Measurements from ENCODE around the gene KCNG4.
"Not testable (repeated sequence)": the region's sequence is repeated elsewhere in the genome, so short reads cannot be mapped to it uniquely, and the experiment has no call there.

The KCNG4 gene

DNA sequence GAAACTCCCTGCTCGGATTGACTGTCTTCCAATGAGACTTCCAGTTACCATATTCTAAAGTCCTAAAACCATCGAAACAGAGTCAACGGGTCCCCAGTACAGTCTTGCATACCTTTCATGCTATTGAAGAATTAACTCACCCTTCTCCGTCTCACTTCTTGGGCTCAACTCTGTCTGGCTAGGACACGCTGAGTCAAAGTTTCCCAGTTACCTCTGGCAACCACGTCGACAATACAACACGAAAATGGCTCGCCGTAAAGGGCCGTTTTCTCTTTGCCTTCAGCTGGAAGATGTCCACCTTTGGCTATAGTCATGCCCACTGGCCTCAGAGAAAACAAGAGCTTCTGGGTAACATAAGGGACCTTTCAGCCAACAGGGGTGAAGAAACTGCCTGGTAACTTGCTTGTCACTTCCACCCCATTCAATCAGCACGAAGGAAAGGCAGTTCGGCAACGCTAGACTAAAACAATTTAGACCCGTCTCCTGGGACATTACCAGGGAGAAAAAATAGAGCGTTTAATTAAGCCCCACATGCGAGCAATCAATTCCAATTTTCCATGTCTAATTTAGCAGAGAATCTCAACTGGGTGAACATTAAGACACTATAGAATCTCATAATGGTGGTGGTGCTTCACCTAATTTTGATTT lies 21.5 kb downstream of the KCNG4 start:
- TF ChIP-seq, protein P1, sequence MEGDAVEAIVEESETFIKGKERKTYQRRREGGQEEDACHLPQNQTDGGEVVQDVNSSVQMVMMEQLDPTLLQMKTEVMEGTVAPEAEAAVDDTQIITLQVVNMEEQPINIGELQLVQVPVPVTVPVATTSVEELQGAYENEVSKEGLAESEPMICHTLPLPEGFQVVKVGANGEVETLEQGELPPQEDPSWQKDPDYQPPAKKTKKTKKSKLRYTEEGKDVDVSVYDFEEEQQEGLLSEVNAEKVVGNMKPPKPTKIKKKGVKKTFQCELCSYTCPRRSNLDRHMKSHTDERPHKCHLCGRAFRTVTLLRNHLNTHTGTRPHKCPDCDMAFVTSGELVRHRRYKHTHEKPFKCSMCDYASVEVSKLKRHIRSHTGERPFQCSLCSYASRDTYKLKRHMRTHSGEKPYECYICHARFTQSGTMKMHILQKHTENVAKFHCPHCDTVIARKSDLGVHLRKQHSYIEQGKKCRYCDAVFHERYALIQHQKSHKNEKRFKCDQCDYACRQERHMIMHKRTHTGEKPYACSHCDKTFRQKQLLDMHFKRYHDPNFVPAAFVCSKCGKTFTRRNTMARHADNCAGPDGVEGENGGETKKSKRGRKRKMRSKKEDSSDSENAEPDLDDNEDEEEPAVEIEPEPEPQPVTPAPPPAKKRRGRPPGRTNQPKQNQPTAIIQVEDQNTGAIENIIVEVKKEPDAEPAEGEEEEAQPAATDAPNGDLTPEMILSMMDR (conservative IDR thresholded peaks at IDR 0.05): no peak
- no peak for TF ChIP-seq ZFX (IDR thresholded peaks at IDR 0.05)
- no peak overlapping the region for H3K27ac ChIP-seq

DNA sequence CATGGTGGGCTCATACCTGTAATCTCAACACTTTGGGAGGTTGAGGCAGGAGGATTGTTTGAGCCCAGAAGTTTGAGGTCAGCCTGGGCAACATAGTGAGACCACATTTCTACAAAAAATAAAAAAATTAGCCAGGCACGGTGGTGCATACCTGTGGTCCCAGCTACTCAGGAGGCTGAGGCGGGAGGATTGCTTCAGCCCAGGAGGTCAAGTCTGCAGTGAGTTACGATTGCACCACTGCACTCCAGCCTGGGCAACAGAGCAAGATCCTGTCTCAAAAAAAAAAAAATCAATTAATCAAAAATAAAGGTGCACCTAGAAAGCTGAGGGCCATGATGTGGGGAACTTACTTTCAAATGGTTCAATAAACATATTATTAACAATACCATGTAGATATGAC lies 23.7 kb downstream of the KCNG4 start:
- H3K27ac ChIP-seq: not testable (repeated sequence)

DNA sequence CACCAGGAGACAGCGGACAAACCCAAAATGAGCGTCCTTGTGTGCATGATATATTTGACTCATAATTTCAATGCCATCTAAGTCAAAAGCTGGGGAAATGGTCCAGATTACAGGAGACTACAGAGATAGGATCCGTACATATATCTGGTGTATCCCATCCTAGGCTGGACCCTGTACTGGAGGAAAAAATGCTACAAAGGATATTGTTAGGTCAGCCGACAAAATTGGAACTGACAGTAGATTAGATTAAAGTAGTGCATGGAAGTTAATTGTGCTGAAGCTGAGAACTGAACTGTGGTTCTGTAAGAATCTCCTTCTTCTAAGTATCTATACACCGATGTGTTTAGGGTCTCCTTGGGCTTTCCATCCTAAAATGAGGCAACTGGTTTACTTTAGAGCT lies 24.3 kb downstream of the KCNG4 start:
- H3K27ac ChIP-seq: no peak overlapping the region
- no peak for TF ChIP-seq ZFX (IDR thresholded peaks at IDR 0.05)
- TF ChIP-seq, protein P1 (conservative IDR thresholded peaks at IDR 0.05): no peak

DNA sequence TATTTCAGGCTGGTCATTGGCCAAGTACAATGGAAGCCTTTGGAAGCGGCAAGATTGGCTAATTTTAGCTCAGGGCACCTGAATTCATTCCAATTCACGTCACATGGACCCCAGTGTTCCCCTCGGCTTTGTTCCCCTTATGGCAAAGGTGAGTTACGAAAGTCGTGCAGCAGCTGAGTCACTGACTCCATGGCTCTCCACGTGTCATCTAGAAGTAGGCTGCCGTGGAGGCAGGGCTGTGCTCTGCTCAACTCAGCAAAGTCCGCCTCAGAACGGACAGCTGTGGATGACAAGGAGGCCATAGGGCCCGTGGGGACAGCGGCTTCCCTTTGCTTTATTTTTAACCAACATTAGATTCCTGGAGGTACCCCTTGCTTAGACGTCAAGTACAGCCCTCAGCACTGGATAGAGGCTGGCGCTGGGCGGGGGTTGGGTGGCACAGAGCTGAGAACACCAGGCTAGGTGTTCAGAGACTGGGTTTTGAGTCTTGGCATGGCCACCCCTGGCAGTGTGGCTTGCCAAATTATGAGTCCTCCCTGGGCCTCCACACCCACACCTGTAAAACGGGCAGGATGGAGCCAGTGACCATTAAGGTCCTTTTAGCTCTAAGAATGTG lies 25.3 kb downstream of the KCNG4 start:
- no peak for TF ChIP-seq ZFX (IDR thresholded peaks at IDR 0.05)
- TF ChIP-seq, protein P1 (conservative IDR thresholded peaks at IDR 0.05): no peak

DNA sequence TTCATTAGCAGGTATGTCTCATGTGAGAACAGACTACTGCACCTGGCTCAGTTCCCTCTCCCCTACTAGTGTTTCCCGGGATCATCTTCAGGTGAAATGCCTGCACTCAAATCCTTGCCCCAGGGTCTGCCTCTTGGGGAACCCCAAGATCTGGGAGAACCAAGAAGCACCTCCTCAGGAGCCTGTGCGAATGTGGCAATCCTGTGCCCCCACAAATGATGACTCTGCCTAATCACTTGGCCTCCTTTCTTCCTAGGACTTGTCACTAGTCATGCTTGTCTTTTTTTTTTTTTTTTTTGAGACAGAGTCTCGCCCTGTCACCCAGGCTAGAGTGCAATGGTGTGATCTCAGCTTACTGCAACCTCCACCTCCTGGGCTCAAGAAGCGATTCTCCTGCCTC lies 27.2 kb downstream of the KCNG4 start:
- H3K27ac ChIP-seq: no peak overlapping the region
- TF ChIP-seq ZFX (IDR thresholded peaks at IDR 0.05): no peak
- TF ChIP-seq, protein P1 (conservative IDR thresholded peaks at IDR 0.05): no peak

More for the DNA sequence above, 25.3 kb downstream of the KCNG4 start:
- no peak overlapping the region for H3K27ac ChIP-seq

DNA sequence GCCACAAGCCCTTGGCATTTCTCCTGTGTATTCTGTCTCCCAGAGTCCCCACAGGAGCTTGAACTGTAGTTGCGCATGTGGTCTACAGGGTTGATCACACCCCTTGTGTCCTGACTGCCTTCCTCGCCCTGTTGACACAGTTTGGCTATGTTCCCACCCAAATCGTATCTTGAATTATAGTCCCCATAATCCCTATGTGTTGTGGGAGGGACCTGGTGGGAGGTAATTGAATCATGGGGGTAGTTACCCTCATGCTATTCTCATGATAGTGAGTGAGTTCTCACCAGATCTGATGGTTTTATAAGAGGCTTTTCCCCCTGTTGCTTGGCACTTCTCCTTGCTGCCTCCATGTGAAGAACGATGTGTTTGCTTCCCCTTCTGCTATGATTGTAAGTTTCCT lies 27.7 kb downstream of the KCNG4 start:
- TF ChIP-seq, protein P1 (conservative IDR thresholded peaks at IDR 0.05): no peak
- no peak for TF ChIP-seq ZFX (IDR thresholded peaks at IDR 0.05)
- H3K27ac ChIP-seq: no peak overlapping the region; the same call in 1 of the 2 replicates

DNA sequence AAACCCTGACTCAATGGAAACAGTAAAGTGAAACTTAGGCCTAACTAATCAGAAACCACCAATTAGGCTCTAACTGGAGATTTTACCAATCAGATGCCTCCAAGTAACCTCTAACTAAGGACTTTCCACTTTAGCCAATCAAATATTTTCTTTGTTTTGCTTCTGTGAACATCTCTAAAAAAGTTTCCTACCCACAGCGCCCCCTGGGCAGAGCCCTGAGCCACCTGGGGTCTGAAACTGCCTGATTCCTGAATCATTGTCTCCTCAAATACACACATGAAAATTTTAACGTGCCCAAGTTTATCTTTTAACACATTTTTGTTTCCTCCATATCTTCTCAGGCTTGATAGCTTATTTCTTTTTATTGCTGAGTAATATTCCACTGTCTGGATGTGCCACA lies 29.8 kb downstream of the KCNG4 start:
- no peak overlapping the region for H3K27ac ChIP-seq
- TF ChIP-seq, protein P1 (conservative IDR thresholded peaks at IDR 0.05): no peak
- TF ChIP-seq ZFX (IDR thresholded peaks at IDR 0.05): no peak

DNA sequence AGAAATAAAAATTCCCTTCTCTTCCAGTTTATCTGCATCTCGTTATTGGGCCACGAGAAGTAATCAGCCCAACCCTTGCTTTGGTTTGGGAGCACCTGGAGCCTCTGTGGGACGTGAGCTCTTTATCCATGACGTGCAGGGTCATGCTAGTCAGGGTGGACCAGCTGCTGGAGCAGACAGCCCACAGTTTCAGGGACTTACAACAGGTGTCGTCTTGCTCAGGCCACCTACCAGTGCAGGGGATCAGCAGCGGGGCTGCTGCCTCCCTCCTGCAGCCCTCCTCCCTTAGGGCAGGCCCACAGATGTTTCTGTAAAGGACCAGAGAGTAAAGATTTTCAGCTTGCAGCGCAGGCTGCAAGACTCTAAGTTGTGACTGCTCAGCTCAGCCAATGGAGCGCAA lies 31.9 kb downstream of the KCNG4 start:
- no peak overlapping the region for H3K27ac ChIP-seq
- no peak for TF ChIP-seq ZFX (IDR thresholded peaks at IDR 0.05)
- TF ChIP-seq, protein P1 (conservative IDR thresholded peaks at IDR 0.05): no peak
